Measurements from ENCODE around the gene SMYD2. TPM values are rescaled to one million over a fixed set of nuclear protein-coding genes. Genes with fewer than 3 reads are reported as not detected.

SMYD2 gene
- total and polyA plus RNA-seq, 2 experiments from 2014 or later = 34.4 to 39.8 TPM

GRCh38 chr1:214367841-214368240, 86.9 kb downstream of the SMYD2 start:
- no peaks in the 10 kb centered on the region for H4K20me1 ChIP-seq (ENCODE audit: insufficient read depth, poor library complexity, severe bottlenecking)
- H3K79me2 ChIP-seq = no peaks in the 10 kb centered on the region
- DNase-seq (ENCODE audit: low spot score) = no peak
- H3K4me1 ChIP-seq (ENCODE audit: insufficient read depth) = peaks cover 5% of the 10 kb centered on the region
- no peak overlapping the region for H3K4me3 ChIP-seq
- no peaks in the 10 kb centered on the region for H3K27me3 ChIP-seq
- H3K9me2 ChIP-seq (replicated peaks; ENCODE audit: insufficient read depth) = no peaks in the 10 kb centered on the region
- no peak overlapping the region for H3K27ac ChIP-seq
- no peak for TF ChIP-seq CTCF (IDR thresholded peaks at IDR 0.05; ENCODE audit: poor library complexity)
- TF ChIP-seq EZH2 (IDR thresholded peaks at IDR 0.05; ENCODE audit: borderline replicate concordance) = no peak
- TF ChIP-seq EZH2phosphoT487 (IDR thresholded peaks at IDR 0.05; ENCODE audit: low read depth, severe bottlenecking, unreplicated experiment) = no peak
- H3K36me3 ChIP-seq (replicated peaks; ENCODE audit: insufficient read depth, low read depth) = no peaks in the 10 kb centered on the region
- no peaks in the 10 kb centered on the region for H3K9me3 ChIP-seq (ENCODE audit: low read depth)
- WGBS (ENCODE audit: low lambda C conversion rate, missing lambda C conversion rate) = 97% methylated on average over 5 of the region's 5 CpGs
- no peak overlapping the region for H2AFZ ChIP-seq
- no peak overlapping the region for H3K4me2 ChIP-seq

- no peaks in the 10 kb centered on the region for H3K4me1 ChIP-seq (ENCODE audit: insufficient read depth)
- no peaks in the 10 kb centered on the region for H3K9me2 ChIP-seq (replicated peaks; ENCODE audit: insufficient read depth)
- no peak overlapping the region for H2AFZ ChIP-seq
- H3K9me3 ChIP-seq (ENCODE audit: low read depth) = no peaks in the 10 kb centered on the region
- H3K4me3 ChIP-seq = no peak overlapping the region
- WGBS (ENCODE audit: low lambda C conversion rate, missing lambda C conversion rate) = 87% methylated on average over 8 of the region's 8 CpGs
- no peaks in the 10 kb centered on the region for H3K79me2 ChIP-seq
- no peak overlapping the region for H3K4me2 ChIP-seq
- H3K36me3 ChIP-seq (replicated peaks; ENCODE audit: insufficient read depth, low read depth) = no peaks in the 10 kb centered on the region
- no peak overlapping the region for H3K27ac ChIP-seq
- TF ChIP-seq EZH2phosphoT487 (IDR thresholded peaks at IDR 0.05; ENCODE audit: low read depth, severe bottlenecking, unreplicated experiment) = no peak
- no peak for TF ChIP-seq EZH2 (IDR thresholded peaks at IDR 0.05; ENCODE audit: borderline replicate concordance)
- no peak for TF ChIP-seq CTCF (IDR thresholded peaks at IDR 0.05; ENCODE audit: poor library complexity)
- H3K27me3 ChIP-seq = no peaks in the 10 kb centered on the region
- DNase-seq (ENCODE audit: low spot score) = no peak
- no peaks in the 10 kb centered on the region for H4K20me1 ChIP-seq (ENCODE audit: insufficient read depth, poor library complexity, severe bottlenecking)
These were observed 88.4 kb downstream of the SMYD2 start for GRCh38 chr1:214369364-214369763.

GRCh38 chr1:214370615-214371014, 89.7 kb downstream of the SMYD2 start:
- H2AFZ ChIP-seq = no peak overlapping the region
- DNase-seq (ENCODE audit: low spot score) = no peak
- no peaks in the 10 kb centered on the region for H3K27me3 ChIP-seq
- 82% methylated on average over 3 of the region's 3 CpGs for WGBS (ENCODE audit: low lambda C conversion rate, missing lambda C conversion rate)
- H3K27ac ChIP-seq = no peak overlapping the region
- no peaks in the 10 kb centered on the region for H4K20me1 ChIP-seq (ENCODE audit: insufficient read depth, poor library complexity, severe bottlenecking)
- TF ChIP-seq EZH2 (IDR thresholded peaks at IDR 0.05; ENCODE audit: borderline replicate concordance) (no peak), EZH2phosphoT487 (IDR thresholded peaks at IDR 0.05; ENCODE audit: low read depth, severe bottlenecking, unreplicated experiment) (no peak), CTCF (IDR thresholded peaks at IDR 0.05; ENCODE audit: poor library complexity) (no peak)
- H3K9me2 ChIP-seq (replicated peaks; ENCODE audit: insufficient read depth) = no peaks in the 10 kb centered on the region
- H3K4me3 ChIP-seq = no peak overlapping the region
- no peak overlapping the region for H3K4me2 ChIP-seq
- H3K9me3 ChIP-seq (ENCODE audit: low read depth) = no peaks in the 10 kb centered on the region
- H3K79me2 ChIP-seq = no peaks in the 10 kb centered on the region
- no peaks in the 10 kb centered on the region for H3K4me1 ChIP-seq (ENCODE audit: insufficient read depth)
- no peaks in the 10 kb centered on the region for H3K36me3 ChIP-seq (replicated peaks; ENCODE audit: insufficient read depth, low read depth)

GRCh38 chr1:214372092-214372491, 91.1 kb downstream of the SMYD2 start:
- no peaks in the 10 kb centered on the region for H4K20me1 ChIP-seq (ENCODE audit: insufficient read depth, poor library complexity, severe bottlenecking)
- H3K27me3 ChIP-seq = no peaks in the 10 kb centered on the region
- no peaks in the 10 kb centered on the region for H3K9me2 ChIP-seq (replicated peaks; ENCODE audit: insufficient read depth)
- no peak overlapping the region for H2AFZ ChIP-seq
- peaks cover 5% of the 10 kb centered on the region for H3K36me3 ChIP-seq (replicated peaks; ENCODE audit: insufficient read depth, low read depth)
- H3K9me3 ChIP-seq (ENCODE audit: low read depth) = no peaks in the 10 kb centered on the region
- H3K4me1 ChIP-seq (ENCODE audit: insufficient read depth) = peaks cover 4% of the 10 kb centered on the region
- no peaks in the 10 kb centered on the region for H3K79me2 ChIP-seq
- no peak overlapping the region for H3K4me3 ChIP-seq
- no peak overlapping the region for H3K4me2 ChIP-seq
- H3K27ac ChIP-seq = no peak overlapping the region
- DNase-seq (ENCODE audit: low spot score) = no peak
- 56% methylated on average over 5 of the region's 5 CpGs for WGBS (ENCODE audit: low lambda C conversion rate, missing lambda C conversion rate)
- no peak for TF ChIP-seq CTCF (IDR thresholded peaks at IDR 0.05; ENCODE audit: poor library complexity)
- no peak for TF ChIP-seq EZH2 (IDR thresholded peaks at IDR 0.05; ENCODE audit: borderline replicate concordance)
- TF ChIP-seq EZH2phosphoT487 (IDR thresholded peaks at IDR 0.05; ENCODE audit: low read depth, severe bottlenecking, unreplicated experiment) = no peak
